ENCODE measurements around the gene CUEDC1.

The CUEDC1 gene

DNA sequence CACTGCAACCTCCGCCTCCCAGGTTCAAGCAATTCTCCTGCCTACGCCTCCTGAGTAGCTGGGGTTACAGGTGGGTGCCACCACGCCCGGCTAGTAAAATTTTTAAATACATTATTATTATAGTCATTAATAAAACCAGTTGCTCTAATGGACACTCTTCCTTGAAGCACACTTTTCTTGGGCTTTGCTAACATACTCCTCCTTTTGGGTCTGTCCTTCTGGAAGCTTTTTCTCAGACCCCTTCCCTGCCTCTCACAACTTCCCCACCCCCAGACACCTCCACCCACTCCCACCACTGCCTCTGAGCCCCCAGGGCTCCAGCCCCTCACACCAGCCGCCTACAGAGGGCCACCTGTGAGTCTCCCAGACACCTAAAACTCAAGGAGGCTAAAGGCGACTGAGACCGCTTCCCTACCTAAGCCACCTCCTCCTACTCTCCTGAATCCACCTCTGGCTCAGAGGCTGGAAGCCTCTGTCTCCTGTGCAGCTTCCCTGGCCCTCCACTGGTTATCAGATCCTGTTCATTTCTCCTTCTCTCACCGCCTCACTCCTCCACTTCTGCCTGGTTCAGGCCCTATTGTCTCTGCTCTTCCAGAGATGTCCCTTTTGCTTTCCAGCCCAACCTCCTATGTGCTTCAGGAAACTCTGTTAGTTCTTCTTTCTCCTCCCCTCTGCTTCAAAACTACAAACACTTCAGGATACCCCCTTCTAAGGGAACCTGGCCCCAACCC is 2.1 kb upstream of the CUEDC1 start:
- DNase-seq: no peak

- peak; percentile 38 to 53 for DNase-seq
These were observed 1.3 kb upstream of the CUEDC1 start for GRCh38 chr17:57956291-57957119.

DNA sequence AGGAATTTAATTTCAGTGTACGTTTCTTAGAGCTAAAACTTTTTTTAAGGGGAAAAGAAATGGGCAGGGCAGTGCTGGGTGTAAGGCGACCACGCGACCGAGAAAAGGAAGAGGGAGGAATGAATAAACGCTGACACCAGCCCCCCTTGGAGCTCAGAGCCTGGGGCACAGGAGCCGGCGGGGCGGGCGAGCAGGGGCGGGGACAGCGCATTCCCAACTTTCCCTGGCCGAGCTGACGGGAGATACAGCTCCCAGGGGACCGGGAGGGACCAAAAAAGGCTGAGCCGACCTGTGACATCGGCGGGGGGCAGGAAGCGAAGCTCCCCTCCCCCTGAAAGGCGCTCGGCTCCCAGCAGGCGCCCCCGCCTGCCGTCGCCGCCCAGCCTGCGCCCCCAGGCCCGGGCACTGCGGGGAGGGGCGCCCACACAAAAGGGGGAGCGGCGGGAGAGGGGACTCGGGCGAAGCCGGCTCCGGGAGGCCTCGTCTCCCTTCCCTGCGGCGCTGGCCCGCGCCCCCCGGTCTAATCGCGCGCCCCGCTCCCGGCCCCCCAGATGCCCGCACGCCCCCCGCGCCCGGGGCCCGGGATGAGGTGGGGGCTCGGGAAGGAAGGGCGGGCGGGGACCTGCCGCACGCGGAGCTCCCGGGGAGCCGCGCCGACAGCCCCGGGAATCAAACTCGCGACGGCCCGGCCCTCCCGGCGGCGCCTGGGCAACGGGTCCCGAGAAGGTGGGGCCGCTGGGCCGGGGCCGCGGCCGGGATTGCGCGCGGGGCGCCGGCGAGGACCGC is 622 bp downstream of the CUEDC1 start:
- no peak for DNase-seq

DNA sequence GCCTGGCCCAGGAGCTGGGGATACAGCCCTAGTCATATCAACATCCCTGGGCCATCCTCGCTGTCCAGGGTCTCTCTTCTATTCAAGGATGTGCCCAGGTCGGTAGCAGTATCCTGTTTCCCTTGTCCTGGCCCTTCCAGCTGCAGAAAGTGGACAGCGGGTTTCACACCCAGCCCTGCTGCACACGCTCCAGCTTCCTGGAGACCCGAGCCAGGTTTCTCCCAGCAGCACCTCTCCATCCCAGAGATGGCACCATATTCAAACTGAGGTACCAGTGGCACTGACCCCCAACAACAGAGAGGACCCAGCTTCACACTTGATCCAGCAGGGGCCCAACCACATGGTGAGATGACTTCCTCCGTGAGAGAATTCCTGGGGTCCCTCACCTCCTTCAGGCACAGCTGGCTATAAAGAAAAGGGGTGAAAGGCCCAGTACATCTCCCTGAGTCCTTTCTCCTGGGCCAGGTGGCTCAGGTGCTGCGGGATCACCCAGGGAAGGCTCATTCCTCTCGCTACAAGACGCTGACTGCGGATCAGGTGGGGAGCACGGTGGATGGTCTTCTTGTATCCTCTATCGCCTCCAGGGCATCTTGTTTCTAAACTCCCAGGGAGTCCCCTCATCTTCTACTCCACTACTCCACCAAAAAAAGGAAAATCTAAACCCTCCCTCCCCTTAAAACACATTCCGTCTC is 1.4 kb downstream of the CUEDC1 start:
- no peak for DNase-seq

DNA sequence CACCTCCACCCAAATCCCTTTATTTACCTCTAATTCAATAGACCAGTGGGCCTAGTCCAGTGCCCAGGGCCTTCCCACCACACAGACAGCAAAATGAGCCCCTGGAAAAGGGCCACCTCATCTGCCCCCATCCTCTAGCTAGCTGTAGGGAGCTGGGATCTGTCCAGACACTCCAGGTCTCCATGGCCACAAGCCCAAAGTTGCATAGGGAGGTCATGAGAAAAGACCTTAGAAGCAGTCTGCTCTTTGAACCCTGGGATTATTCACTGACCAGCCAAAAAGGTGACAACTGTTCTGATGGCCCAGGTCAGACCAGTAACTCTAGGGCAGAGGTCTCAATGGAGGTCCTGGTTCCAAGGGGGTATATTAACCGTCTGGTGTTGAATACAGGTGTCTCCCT is 2.0 kb downstream of the CUEDC1 start:
- no peak for DNase-seq

DNA sequence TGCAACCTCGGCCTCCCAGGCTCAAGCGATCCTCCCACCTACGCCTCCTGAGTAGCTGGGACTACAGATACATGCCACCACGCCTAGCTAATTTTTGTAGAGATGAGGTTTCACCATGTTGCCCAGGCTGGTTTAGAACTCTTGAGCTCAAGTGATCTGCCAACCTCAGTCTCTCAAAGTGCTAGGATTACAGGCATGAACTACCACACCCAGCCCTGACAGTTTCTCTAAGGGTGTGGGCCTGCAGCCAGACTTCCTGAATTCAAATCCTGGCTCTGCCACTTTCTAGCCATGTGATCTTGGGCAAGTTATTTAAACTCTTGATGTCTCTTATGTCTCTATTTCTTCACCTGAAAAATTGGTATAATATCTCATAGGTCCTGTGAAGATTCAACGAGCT is 5.6 kb downstream of the CUEDC1 start:
- peak in 1 of 2 donors; percentile 22 for DNase-seq

DNA sequence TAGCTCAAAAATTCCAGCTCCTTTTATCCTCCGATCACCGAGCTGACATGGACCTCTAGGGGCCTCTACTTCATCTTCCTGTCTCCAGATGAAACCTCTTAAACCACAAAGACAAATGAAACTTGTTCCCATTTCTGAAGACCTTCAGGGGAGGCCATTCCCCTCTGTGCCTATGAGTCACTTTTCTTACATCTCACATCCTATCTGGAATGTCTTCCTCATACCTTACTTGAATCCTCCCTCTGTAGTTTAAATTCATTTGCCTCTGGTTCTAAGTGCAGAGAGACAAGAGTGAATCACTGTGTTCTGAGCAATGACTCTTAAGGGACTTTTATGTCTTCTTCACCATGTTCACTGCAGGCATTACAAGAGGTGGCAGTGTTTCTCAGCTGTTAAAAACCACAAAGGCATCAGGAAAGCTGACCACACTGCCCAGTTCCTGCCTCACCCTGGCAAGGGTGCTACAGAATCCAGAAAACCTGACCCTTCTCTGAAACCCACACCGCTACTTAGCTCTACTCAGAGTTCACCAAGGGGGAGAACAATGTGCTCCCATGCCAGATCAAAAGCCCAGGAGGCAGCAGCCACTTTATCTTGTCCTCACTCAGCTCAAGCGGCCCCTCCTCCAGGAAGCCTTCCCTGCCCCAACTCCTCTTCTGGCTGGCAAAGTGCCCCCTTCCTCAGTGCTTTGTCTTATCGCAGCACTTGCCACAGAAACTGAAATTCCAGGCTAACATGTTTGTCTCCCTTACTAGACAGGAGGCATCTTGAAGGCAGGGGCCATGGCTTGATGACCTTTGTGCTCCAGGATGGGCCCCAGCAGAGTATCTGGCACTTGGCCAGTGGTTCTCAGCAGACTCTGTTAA is 6.4 kb downstream of the CUEDC1 start:
- peak in 1 of 2 donors; percentile 13 for DNase-seq

GRCh38 chr17:57948169-57948554 is 7.0 kb downstream of the CUEDC1 start:
- no peak for DNase-seq

GRCh38 chr17:57947369-57947768 is 7.8 kb downstream of the CUEDC1 start:
- DNase-seq: no peak

DNA sequence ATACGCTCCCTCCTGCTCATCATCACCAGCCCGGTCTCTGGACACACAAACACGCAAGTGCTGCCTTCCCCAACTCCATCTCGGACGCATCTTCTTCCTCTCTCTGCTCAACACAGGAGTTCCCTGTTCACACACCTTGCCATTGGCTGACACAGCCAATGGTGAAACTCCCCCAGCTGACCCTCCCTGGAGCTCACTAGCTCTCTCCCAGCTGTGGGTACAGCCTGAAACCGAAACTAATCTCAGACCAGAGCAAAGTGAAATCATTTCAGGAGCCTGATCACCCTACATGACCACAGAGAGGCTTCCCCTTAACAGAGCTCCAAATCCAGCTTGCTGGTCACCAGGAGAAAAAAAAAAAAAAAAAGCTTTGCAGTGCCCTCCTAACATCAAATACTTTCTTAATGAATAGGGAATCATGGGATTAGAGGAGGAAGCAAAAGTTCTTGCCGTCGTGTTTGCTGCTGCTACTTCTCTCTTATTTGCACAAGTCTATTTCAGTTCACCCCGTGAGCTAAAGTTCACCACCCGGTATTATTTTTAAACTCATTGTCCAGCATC is 8.3 kb downstream of the CUEDC1 start:
- DNase-seq: peak; percentile 57 to 64

DNA sequence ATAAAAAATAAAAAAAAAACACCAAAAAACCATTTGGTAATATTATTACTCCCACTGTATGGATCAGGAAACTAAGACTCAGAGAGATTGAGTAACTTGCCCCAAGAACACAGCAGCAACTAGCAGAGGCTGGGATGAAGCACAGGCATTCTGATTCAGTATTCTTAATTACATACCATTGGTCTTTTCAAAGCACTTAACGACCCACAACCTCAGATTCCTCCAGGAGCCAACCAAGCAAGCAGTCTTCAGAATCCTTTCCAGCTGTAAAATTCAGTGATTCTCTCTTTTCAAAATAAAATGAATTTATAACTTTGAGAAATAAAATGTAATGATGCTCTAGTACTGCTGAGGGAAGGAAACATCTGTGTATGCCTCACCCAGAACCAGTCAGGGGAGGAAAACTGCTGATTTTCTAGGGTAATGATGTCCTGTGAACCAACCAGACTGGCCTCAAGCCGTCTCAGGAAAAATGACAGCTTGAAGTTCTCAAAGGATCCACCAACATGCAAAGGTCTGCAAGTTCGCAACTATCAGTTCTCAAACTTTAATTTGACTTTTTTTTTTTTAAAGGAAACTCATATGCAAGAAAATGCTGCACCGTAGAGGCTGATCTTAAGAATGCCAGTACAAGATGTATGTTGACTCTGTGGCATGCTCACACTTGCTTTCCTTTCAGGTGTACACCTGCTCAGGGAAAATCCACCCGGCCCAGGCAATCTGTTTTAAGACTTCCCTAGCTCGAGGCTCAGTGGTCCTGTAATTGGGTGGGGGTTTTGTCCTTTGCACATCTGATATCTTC is 9.0 kb downstream of the CUEDC1 start:
- no peak for DNase-seq

- DNase-seq: no peak
These were observed 10.3 kb downstream of the CUEDC1 start for GRCh38 chr17:57944908-57945307.

DNA sequence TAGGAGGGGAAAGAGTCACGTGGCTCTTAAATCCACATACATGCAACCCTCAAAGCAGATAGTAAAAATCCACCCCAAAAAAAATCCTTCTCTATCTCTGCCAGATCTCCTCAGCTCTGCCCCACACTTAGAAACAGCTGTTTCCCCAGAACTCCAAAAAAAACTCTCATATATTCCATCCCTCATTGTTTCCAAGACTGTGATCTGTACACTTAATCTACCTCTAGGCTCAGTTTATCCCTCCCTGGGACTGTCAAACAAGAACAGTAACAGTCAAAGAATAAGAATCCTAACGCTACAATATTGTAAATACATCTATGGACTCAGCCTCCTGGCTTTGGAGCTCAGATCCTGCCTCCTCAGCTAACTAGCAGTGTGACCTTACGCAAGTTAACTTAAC is 11.6 kb downstream of the CUEDC1 start:
- no peak for DNase-seq

- DNase-seq: no peak
These were observed 12.1 kb downstream of the CUEDC1 start for GRCh38 chr17:57943140-57943539.

DNA sequence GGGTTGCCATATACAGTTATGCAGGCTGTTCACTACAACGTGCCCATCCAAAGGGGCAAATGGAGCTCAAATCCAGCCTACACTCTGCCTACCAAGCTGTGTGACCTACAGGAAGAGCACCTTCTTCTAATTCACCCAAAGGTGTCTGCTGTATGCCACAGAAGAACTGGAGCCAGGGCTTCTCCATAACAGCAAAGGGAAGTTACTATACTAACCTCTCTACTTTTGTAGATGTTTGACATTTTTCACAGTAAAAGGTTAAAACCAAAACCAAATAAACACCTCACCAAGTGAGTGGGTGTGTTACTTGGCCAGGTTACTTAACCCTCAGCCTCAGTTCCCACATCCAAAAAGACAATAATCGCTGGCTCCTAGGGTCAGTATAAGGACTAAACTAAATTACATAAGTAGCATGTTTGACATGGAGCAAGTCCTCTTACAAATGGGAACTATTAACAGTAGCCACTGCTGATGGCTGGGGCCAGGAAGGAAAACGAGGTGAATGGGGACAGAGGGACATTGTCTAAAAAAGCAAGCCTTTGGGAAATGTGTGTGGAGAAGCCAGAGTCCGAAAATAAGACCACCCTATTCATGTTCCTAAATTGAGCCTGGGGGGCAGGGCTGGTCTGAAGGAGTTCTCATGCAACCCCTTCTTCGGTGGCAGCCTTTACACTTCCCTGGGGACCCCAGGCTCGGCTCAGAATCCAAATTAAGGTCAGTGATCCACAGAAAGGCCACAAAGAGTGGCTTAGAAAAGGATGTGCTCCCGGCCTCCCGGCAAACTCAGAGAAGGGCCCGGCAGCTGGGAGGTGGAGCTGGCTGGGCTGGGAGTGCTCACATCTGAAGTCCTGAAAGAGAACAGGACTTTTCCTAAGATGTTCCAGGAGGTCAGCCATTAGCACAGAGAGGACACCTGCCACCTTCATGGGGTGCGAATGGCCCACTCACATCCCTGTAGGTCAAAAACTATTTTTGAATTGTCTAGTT is 13.5 kb downstream of the CUEDC1 start:
- DNase-seq: no peak

GRCh38 chr17:57940653-57941329 is 14.4 kb downstream of the CUEDC1 start:
- DNase-seq: no peak

GRCh38 chr17:57940231-57940630 is 15.0 kb downstream of the CUEDC1 start:
- DNase-seq: no peak

DNA sequence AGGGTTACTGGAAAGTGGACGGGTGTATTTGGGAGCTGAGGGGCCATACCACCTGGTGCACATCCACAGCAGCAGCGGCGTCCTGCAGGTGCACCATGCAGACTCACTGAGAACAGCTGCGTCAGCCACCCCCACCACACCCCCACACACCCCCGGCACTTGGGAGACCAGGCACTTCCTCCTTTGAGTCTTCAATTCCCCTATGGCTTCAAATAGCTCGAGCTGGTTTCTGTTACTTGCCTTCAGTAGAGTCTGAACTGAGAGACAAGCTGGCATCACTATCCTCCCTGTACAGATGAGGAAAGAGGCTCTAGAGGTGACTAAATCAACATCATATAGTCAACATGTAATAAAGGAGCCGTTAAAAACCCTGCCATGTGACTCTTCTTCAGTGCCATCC is 15.4 kb downstream of the CUEDC1 start:
- peak; percentile 7 to 79 for DNase-seq

DNA sequence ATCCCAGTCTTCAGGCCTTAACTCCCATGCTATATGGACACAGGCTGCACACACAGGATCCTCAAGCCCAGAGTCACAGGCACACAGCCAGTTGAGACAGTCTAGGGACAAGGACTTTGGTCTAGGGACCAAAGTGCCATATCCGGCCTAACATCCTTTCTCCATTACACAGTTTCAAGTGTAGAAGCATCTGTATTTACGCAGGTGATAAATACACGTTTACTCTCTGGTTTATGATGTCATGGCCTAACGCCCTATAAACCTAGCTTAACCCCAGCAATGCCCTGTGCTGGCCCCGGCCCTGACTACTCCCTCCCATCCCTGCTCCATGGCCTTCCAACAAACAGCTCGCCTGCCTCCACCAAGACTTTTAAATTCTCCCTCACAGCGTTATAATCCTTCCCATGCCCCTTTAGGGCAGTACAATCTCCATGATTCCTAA is 17.1 kb downstream of the CUEDC1 start:
- DNase-seq: no peak
